GM19193 (cell line): ENCODE measurements around the gene KCNRG.

Source experiments
- POLR2A ChIP-seq: IDR thresholded peaks from 4 replicates; pipeline ENCODE4 v1.6.1; 2011; ENCODE audit not compliant: insufficient read depth, insufficient read length; ENCODE audit errors: extremely low read depth

Gene KCNRG

DNA sequence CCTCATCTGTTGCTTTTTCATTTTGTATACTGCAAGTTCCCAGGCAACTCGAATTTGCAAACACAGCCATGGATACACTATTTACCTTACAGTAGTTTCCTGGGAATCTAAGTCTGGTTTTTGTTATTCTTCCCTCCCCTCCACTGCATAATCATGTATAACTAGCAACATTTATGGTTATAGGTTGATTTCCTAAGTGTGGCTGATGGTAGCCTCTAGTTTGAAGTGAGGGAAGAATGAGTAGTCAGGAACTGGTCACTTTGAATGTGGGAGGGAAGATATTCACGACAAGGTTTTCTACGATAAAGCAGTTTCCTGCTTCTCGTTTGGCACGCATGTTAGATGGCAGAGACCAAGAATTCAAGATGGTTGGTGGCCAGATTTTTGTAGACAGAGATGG lies at the start of gene KCNRG:
KCNRG (plus strand) TSS at position 187 of the 400 bp plus-strand sequence; CDS start at position 237, 50 bp downstream.
- no peak for TF ChIP-seq POLR2A

- TF ChIP-seq POLR2A: no peak
Observed at GRCh38 chr13:49967456-49967855, 47.8 kb upstream of the KCNRG start.

GRCh38 chr13:49972709-49973108 lies 42.5 kb upstream of the KCNRG start:
- TF ChIP-seq POLR2A: no peak

- no peak for TF ChIP-seq POLR2A
Observed at GRCh38 chr13:49975826-49976225, 39.4 kb upstream of the KCNRG start.

DNA sequence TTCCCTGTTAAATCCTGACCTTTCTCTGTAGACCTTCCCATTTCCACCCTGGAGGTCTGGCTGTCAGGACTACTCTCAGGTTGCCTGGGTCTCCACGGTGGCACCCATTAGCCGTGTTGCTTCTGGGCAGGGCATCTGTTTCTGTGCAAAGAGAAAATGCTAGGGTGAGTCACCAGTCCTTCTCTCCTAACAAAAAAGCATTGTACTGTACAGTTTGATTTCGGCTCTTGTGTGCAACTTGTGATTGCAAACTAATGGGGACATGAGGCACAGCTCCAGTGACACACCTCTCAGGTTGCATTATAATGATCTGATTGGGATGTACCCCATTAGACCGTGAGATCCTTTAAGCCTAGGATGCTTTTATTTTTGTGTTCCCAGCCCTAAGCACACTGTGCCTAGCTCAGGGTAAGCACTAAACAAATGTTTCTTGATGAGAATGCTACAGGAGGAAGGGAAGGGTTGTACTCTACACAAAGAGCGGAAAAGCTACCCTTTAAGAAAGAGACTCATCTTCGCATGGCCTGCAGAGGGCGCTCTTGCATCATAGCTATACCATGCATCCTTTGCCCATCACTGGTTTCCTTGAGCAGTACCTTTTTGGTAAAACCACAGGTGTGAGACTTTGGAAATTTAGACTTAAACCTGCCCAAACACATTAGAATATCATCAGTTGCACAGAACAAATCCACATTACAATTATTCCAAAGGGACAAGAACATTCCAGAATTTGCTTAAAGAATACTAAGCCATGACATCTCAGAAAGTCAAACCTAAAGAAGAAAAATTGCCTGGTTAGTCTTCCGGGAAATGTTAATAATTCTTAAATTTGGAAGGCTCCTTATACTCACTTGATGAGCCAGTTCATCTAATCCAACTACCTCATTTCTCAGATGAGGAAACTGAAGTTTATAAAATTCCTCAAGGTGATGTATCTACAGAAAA lies 38.7 kb upstream of the KCNRG start:
- TF ChIP-seq POLR2A: no peak

DNA sequence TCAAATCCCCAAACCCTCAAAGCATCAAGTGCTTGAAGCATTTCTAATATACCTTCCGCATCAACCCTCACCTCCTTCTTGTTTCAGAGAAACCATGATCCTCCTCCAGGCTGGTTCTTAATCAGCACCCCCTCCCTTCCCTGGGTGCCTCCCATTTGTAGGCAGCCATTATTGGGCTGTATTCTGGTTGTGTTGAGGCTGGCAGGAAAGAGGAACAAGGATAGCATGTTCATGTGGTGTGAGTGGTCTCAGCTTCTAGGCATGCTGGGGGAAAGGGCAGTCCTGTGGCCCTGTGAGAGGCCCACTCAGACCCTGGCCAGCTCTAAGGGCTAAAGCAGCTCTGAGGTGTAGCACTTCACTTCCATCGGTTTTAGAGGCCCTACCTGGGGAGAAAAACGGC lies 37.3 kb upstream of the KCNRG start:
- no peak for TF ChIP-seq POLR2A

DNA sequence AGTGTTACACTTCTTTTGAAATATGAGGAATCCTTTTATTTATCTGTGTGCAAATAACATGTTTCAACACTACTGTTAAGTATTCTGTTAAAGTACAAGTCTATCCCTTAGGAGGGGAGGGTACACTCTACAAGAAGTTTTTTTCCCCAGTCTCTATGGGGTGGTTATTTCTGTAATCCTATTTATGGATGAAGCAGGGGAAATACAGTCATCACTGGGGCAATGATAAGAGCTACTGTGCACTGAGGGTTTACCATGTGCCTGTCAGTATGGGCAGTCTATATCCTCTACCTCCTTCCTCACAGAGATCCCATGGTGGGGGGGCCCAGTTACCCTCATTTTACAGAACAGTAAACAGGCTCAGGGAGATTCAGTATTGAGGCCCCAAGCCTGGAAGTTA lies 35.0 kb upstream of the KCNRG start:
- no peak for TF ChIP-seq POLR2A

GRCh38 chr13:49985129-49985528 lies 30.1 kb upstream of the KCNRG start:
- no peak for TF ChIP-seq POLR2A

DNA sequence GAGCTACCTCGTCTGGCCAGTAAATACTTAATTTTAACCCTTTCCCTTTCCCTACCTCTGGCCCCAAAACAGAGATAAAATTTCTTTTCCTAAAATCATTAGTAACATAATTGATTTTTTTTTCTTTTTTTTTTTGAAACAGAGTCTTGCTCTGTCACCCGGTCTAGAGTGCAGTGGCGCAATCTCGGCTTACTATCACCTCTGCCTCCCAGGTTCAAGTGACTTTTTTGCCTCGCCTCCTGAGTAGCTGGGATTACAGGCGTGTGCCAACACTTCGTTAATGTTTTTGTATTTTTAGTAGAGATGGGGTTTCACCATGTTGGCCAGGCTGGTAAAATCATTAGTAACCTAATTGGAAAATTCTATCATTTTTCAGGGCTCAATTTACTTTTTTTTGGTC lies 28.8 kb upstream of the KCNRG start:
- no peak for TF ChIP-seq POLR2A

DNA sequence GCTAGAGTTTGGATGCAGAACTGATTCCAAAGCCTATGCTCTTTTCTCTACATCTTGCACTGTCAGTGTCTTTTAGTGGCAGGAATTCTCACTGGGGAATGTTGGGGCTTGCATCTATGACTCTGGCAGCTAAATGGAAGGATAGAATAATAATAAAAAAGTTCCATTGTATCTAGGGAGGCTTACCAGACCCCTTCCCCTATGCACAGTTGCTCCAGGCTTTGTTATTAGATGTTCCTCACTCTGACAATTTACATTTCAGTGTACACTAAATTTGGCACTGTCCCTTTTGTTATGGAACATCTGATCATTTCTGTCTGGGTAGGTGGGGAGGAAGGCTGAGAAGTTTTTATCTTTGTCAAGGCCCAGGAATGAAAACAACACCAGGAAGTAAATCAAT lies 22.1 kb upstream of the KCNRG start:
- TF ChIP-seq POLR2A: no peak

DNA sequence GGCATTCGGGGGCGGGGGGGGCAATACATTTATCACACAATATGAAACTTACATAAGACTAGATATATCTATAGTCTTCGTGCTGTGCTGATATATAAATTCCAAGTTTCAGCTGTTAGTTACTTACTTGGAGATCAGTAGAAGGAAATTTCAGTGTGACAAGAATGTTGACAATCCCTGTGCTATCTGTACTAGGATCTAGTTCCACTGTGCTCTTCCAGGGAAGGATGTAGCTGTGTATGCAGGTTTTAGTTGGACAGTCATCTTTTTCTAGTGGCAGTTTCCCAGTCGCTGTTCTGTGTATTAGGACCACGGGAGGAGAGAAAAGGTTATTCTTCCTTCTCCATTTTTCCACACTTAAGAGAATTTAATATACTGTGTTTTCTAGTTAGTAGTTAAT lies 21.6 kb upstream of the KCNRG start:
- no peak for TF ChIP-seq POLR2A

- no peak for TF ChIP-seq POLR2A
Observed at GRCh38 chr13:49995625-49996101, 19.6 kb upstream of the KCNRG start.

GRCh38 chr13:49996161-49996915 lies 18.9 kb upstream of the KCNRG start:
- peak; percentile 72 for TF ChIP-seq POLR2A

- peak; percentile 80 for TF ChIP-seq POLR2A
Observed at GRCh38 chr13:49996951-49997895, 18.0 kb upstream of the KCNRG start, which contains the start of gene TRIM13. Gene TRIM13 (plus strand): TSS chr13:49997042. CDS start chr13:50011941, 14,899 bp downstream.

DNA sequence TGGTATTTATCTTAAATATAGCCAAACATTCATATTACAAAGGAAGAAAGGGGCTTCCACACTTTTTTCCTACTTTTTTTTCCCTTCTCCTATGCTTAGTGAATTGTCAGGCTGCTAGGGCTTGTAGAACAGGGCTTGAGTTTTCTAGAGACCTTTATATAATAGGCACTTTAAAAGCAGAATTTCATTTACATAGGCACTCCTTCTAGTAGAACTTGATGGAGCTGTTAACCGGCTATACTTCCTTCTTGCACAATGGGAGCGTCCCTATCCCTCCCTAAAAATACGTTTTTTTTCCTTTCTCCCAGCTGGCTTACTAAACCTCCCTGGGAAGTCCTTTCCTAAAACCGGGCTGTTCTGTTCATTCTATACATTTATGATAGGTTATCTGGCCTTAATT lies 17.3 kb upstream of the KCNRG start:
- TF ChIP-seq POLR2A: no peak
